Stimulated activated CD8-positive, alpha-beta memory T cell treated with anti-CD3 and anti-CD28 coated beads, Interleukin-2, amount 100 ng/mL, for 48 hours (primary cell): ENCODE results near the gene WTAP.
"Not testable (repeated sequence)": the region's sequence is repeated elsewhere in the genome, so short reads cannot be mapped to it uniquely, and the experiment has no call there.

ENCODE experiments used
- DNase-seq, 2 donors: peaks; one replicate each; pipeline ENCODE4 v3.0.0-alpha.2; 2020; ENCODE audit warnings: low read depth in 2 of 2

Gene WTAP

DNA sequence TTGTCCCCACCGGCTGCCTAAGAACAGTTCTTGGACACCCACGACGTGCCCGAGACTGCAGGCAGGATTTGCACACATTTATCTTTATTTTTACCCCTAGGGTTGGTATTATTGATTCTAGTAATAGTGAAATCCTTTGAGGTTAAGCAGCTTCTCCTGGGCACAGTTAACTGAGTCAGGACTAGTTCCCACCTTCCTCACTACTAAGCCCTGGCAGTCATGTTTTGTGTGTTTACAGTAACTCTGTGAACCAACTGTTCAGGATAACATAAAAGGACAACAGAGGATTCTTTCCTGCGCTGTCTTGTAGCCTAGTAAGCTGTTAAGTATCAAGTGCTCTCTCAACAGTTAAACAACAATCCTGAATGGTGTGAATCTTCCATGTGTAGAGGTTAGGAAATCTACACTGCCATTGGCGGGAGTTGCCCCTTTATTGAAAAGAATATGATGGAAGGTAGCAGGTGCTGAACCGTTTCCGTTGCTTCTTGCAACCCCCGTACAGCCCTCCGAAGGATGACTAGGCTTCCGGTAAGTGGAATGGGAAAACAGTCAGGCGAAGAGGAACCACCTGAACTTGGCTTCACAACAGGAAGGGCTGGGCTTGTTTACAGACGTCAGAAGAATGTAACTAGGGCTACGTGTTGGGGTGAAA lies 33.3 kb upstream of the WTAP start:
- no peak for DNase-seq

DNA sequence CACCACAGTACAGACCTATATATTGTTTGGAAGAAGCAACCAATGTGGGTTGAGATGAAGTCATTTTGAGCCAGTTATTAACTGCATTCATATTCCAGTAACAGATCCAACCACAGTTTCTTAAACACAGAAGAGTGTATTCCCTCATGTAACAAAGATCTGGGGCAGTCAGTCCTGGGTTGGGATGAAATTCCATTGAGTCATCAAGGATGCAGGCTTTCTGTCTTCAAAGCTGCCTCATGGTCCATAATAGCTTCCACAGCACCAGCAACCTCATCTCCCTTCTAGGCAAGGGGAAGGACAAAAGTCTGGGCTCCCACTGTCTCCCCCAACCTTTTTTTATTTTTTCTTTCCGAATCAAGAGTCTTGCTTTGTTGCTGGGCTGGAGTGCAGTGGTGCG lies 31.3 kb upstream of the WTAP start:
- no peak for DNase-seq

GRCh38 chr6:159700970-159701369 lies 26.3 kb upstream of the WTAP start:
- DNase-seq: no peak

DNA sequence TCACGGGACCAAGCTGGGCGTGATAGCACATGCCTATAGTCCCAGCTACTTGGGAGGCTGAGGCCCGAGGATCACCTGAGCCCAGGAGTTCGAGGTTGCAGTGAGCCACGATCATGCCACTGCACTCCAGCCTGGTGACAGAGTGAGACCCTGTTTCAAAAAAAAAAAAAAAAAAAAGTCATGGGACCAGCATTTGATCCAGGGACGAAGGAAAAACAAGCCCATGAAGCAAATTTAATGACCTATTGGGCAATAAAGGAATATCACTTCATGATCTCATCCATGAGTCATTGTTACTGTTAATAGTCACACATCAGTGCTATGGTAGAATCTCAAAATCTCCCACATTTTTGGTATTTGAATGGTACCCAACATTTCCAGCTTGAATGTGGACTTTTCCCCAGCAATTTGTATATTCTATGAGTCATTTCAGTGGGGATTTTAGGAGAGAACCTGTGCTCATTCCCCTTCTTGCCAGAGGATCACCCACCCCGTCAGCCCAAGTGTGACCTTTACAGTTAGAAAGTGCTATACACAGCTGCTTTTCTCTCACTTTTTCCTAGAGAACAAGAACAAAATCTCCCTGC lies 25.8 kb upstream of the WTAP start:
- DNase-seq: no peak

- DNase-seq: not testable (repeated sequence)
Measured at GRCh38 chr6:159710603-159711002, 16.7 kb upstream of the WTAP start.

DNA sequence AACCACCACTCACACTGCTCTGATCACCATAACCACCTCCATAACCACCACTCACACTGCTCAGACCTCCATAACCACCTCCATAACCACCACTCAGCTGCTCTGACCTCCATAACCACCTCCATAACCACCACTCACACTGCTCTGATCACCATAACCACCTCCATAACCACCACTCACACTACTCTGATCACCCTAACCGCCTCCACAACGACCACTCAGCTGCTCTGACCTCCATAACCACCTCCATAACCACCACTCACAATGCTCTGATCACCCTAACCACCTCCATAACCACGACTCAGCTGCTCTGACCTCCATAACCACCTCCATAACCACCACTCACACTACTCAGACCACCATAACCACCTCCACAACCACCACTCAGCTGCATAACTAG lies 14.9 kb upstream of the WTAP start:
- not testable (repeated sequence) for DNase-seq

DNA sequence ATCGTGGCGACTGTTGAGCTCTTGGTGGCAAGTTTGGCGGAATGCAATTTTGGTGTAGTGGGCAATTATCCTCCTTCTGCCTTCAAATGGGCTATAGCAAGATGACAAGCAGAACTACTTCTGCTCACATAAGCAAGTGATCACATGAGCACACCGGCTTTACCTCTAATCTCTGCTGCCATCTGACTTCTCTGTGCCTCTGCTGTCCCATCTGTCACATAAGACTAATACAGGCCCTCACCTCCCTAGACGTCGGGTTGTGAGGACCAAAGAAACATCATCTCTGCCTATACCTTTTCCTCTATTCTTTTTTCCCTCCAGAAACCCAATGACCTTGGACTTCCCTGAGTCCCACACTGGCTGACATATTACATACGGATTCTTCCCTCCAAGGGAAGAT lies 13.3 kb upstream of the WTAP start:
- no peak for DNase-seq

- DNase-seq: no peak
Measured at GRCh38 chr6:159714404-159714803, 12.9 kb upstream of the WTAP start.

- no peak for DNase-seq
Measured at GRCh38 chr6:159715166-159715565, 12.1 kb upstream of the WTAP start.

DNA sequence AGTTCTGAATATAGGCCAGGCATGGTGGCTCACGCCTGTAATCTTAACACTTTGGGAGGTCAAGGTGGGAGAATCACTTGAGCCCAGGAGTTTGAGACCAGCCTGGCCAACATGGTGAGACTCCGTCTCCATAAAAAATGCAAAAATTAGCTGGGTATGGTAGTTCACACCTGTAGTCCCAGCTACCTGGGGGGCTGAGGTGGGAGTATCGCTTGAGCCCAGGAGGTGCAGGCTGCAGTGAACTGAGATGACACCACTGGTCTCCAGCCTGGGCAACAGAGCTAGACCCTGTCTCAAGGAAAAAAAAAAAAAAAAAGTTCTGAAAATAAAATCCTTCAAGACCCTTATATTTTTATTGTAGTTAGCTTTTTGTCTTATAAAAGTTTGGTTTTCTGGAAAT lies 11.7 kb upstream of the WTAP start:
- DNase-seq: no peak

DNA sequence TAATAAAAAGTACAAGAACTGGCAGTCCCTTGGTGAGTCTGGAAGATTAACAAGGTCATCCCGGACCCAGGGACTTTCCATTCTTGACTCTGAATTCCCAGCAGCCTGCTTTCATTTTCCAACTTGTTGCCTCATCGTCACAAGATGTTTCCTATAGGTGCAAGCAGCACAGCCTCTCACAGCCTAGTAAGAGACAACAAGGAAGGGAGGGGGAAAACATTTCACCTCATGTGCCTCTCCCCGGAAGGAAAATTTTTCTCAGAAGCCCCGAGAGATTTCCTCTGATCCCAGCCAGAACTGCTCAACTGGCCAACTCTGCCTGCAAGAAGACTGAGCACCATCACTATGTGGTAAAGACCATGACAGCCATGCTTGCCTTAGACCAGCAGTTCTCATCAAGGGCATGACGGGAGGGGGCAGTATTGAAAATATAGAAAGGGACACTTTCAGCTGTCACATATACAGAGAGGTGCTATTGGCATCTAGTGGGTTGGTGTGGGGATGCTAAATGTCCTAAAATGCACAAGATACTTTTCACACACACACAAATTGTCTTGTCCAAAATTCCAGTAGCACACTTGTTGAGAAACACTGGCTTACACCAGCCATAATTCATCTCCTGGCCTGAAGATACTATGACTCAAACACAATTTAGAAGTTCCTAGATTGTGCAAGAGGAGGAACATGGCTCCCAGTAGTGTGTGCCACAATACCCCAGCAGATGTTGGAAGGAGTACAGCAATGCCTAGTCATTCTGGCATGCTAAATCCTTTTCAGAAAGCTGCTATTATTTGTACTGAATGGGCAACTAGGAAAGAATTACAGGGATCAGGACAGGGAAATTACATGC lies 10.8 kb upstream of the WTAP start:
- no peak for DNase-seq

- no peak for DNase-seq
Measured at GRCh38 chr6:159718634-159719033, 8.7 kb upstream of the WTAP start.

DNA sequence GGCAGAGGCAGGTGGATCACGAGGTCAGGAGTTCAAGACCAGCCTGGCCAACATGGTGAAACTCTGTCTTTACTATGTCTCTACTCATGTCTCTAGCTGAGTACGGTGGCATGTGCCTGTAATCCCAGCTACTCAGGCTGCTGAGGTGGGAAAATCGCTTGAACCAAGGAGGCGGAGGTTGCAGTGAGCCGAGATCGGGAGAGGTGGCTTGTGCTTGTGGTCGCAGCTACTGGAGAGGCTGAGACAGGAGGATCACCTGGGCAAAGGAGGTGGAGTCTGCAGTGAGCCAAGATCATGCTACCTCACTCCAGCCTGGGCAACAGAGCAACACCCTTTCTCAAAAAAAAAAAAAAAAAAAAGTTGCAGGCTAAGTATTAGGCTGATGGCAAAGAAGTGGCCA lies 8.0 kb upstream of the WTAP start:
- DNase-seq: no peak

- DNase-seq: no peak
Measured at GRCh38 chr6:159720708-159721107, 6.6 kb upstream of the WTAP start.

DNA sequence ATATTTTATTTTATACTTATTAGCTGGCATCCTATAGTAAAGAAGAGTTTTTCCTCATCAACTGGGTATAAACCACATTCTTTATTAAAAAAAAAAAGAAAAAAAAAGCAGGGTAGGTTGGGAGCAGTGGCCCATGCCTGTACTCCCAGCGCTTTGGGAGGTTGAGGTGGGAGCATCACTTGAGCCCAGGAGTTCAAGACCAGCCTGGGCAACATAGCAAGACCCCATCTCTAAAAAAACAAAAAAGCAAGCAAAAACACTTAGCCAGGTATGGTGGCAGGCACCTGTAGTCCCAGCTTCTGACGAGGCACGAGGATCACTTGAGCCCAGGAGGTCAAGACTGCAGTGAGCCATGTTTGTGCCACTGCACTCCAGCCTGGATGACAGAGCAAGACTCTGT lies 5.3 kb upstream of the WTAP start:
- not testable (repeated sequence) for DNase-seq

GRCh38 chr6:159722655-159723054 lies 4.7 kb upstream of the WTAP start:
- no peak for DNase-seq

GRCh38 chr6:159723259-159723658 lies 4.0 kb upstream of the WTAP start:
- DNase-seq: no peak

GRCh38 chr6:159724778-159725177 lies 2.5 kb upstream of the WTAP start:
- no peak for DNase-seq

DNA sequence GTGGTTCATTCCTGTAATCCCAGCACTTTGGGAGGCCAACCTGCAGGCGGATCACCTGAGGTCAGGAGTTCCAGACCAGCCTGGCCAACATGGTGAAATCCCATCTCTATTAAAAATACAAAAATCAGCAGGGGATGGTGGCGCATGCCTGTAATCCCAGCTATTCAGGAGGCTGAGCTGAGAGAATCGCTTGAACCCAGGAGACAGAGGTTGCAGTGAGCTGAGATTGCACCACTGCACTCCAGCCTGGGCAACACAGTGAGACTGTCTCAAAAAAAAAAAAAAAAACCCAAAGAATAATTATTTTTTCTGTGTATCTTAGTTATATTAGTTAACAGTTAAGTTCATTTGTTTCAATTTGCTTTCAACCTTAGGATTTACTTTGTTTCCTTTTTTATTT lies 2.1 kb upstream of the WTAP start:
- DNase-seq: not testable (repeated sequence)

- no peak for DNase-seq
Measured at GRCh38 chr6:159726255-159726917, 920 bp upstream of the WTAP start.

DNA sequence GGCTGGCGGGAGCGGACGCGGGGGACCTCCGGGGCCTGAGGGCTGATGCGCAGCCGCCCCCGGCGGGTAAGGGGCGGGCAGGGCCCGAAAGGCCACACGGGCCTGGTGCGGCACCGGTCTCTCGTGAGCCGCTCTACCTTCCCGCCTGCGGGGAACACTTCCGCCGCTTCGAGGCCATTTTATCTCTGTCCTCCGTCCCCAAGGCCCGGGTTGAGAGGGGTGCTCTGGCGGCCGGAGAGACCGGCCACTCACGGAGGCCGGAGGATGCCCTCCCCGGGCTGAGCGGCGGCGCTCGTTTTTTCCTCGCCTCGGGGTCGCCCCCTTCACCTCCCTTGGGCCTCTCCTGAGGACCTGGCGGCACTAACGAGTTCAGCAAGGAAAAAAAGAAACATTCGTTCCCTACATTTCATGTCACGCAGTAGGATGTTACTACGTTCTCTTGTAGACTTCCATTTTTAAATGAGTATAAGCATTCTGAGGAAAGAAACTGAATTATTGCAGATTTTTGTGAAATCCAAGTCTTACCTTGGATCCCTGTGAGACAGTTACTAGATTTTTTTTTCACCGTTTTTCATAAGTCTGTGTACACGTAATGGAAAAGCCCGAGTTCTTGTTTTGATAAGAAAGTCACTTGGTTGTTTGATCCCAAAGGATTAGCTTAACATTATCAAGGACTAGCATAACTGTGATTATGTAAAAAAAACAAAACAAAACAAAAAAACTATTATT lies 575 bp downstream of the WTAP start:
- DNase-seq: peak in 1 of 2 donors; percentile 24

GRCh38 chr6:159728531-159728964 lies 1.2 kb downstream of the WTAP start:
- no peak for DNase-seq
